H9 (cell line): ENCODE measurements around the gene EPHB6. TPM values are rescaled to one million over a fixed set of nuclear protein-coding genes. Genes with fewer than 3 reads are reported as not detected.

Source experiments
- DNase-seq: peaks from one replicate; pipeline ENCODE4 v3.0.0-alpha.2; 2017
- H2AFZ ChIP-seq: one replicate; pipeline ENCODE4 v1.6.1; 2013; ENCODE audit warnings: mild to moderate bottlenecking, low read length, control low read depth, moderate library complexity
- H2AK5ac ChIP-seq: 2 replicates; pipeline ENCODE4 v1.6.1; 2013; ENCODE audit warnings: low read length, control low read depth, mixed read lengths; ENCODE audit not compliant: insufficient read length
- H2BK120ac ChIP-seq: one replicate; pipeline ENCODE4 v1.6.1; 2013; ENCODE audit warnings: low read depth, mild to moderate bottlenecking, low read length, control low read depth, inconsistent platforms; ENCODE audit not compliant: poor library complexity, severe bottlenecking
- H2BK12ac ChIP-seq: 2 replicates; pipeline ENCODE4 v1.6.1; 2013; ENCODE audit warnings: low read length, control low read depth, mixed read lengths, low read depth; ENCODE audit not compliant: insufficient read length
- H2BK15ac ChIP-seq: 2 replicates; pipeline ENCODE4 v1.6.1; 2013; ENCODE audit warnings: low read depth, low read length, control low read depth
- H2BK20ac ChIP-seq: one replicate; pipeline ENCODE4 v1.6.1; 2013; ENCODE audit warnings: low read depth, mild to moderate bottlenecking, low read length, control low read depth, inconsistent platforms; ENCODE audit not compliant: poor library complexity, severe bottlenecking
- H2BK5ac ChIP-seq: 2 replicates; pipeline ENCODE4 v1.6.1; 2013; ENCODE audit warnings: low read length, control low read depth, mixed read lengths; ENCODE audit not compliant: insufficient read length
- H3K14ac ChIP-seq: 2 replicates; pipeline ENCODE4 v1.6.1; 2013; ENCODE audit warnings: low read length, control low read depth; ENCODE audit not compliant: insufficient read depth
- H3K18ac ChIP-seq: 2 replicates; pipeline ENCODE4 v1.6.1; 2013; ENCODE audit warnings: low read depth, mild to moderate bottlenecking, mixed read lengths, low read length, control low read depth; ENCODE audit not compliant: insufficient read length
- H3K23ac ChIP-seq: 2 replicates; pipeline ENCODE4 v1.6.1; 2013; ENCODE audit warnings: low read length, control low read depth, mixed read lengths, low read depth; ENCODE audit not compliant: insufficient read length
- H3K23me2 ChIP-seq: 2 replicates; pipeline ENCODE4 v1.6.1; 2013; ENCODE audit warnings: low read depth, mild to moderate bottlenecking, mixed read lengths, low read length, control low read depth; ENCODE audit not compliant: insufficient read length, poor library complexity, severe bottlenecking
- H3K27ac ChIP-seq: 2 replicates; pipeline ENCODE4 v1.5.1; 2013; ENCODE audit warnings: low read length, control low read depth, mixed read lengths, low read depth; ENCODE audit not compliant: insufficient read length
- H3K27me3 ChIP-seq: 2 replicates; pipeline ENCODE4 v1.6.1; 2013; ENCODE audit warnings: low read length, control low read depth, inconsistent platforms; ENCODE audit not compliant: insufficient read depth
- H3K4ac ChIP-seq: 2 replicates; pipeline ENCODE4 v1.6.1; 2013; ENCODE audit warnings: low read depth, mild to moderate bottlenecking, control low read depth, inconsistent platforms, low read length, moderate library complexity
- H3K4me1 ChIP-seq: 2 replicates; pipeline ENCODE4 v1.6.1; 2013; ENCODE audit warnings: low read length, control low read depth, inconsistent platforms; ENCODE audit not compliant: insufficient read depth
- H3K4me2 ChIP-seq: 2 replicates; pipeline ENCODE4 v1.6.1; 2013; ENCODE audit warnings: low read length, control low read depth, mixed read lengths; ENCODE audit not compliant: insufficient read length, insufficient read depth
- H3K56ac ChIP-seq: 2 replicates; pipeline ENCODE4 v1.6.1; 2013; ENCODE audit warnings: low read depth, mild to moderate bottlenecking, mixed read lengths, low read length, control low read depth; ENCODE audit not compliant: insufficient read length
- H3K79me1 ChIP-seq: 2 replicates; pipeline ENCODE4 v1.6.1; 2013; ENCODE audit warnings: low read depth, mild to moderate bottlenecking, moderate library complexity, low read length, control low read depth, inconsistent platforms; ENCODE audit not compliant: insufficient read depth, poor library complexity, severe bottlenecking
- H3K79me2 ChIP-seq: 2 replicates; pipeline ENCODE4 v1.6.1; 2013; ENCODE audit warnings: low read length, control low read depth, inconsistent platforms; ENCODE audit not compliant: insufficient read depth
- H3K9ac ChIP-seq: 2 replicates; pipeline ENCODE4 v1.6.1; 2013; ENCODE audit warnings: low read length, control low read depth, mixed read lengths; ENCODE audit not compliant: insufficient read length; ENCODE audit errors: extremely low read depth
- H3K9me3 ChIP-seq: one replicate; pipeline ENCODE4 v1.6.1; 2013; ENCODE audit warnings: low read depth, low read length, inconsistent platforms; ENCODE audit not compliant: control insufficient read depth
- H3T11ph ChIP-seq: one replicate; pipeline ENCODE4 v1.6.1; 2013; ENCODE audit warnings: mild to moderate bottlenecking, low read length, control low read depth, inconsistent platforms
- H4K20me1 ChIP-seq: one replicate; pipeline ENCODE4 v1.6.1; 2013; ENCODE audit not compliant: control insufficient read depth, insufficient read length, insufficient read depth
- H4K5ac ChIP-seq: 2 replicates; pipeline ENCODE4 v1.6.1; 2013; ENCODE audit warnings: low read depth, mild to moderate bottlenecking, mixed read lengths, low read length, control low read depth; ENCODE audit not compliant: insufficient read length
- H4K8ac ChIP-seq: replicated peaks from 2 replicates; pipeline ENCODE4 v1.6.1; 2013; ENCODE audit warnings: low read length, control low read depth, mixed read lengths, low read depth; ENCODE audit not compliant: insufficient read length
- H4K91ac ChIP-seq: 2 replicates; pipeline ENCODE4 v1.6.1; 2013; ENCODE audit warnings: low read depth, mild to moderate bottlenecking, moderate library complexity, mixed read lengths, low read length, control low read depth; ENCODE audit not compliant: insufficient read length
- H3K27ac Mint-ChIP-seq, 3 experiments: 2 replicates in 2 of 3; 3 replicates in 1 of 3; pipeline ENCODE4 v1.8.0; 2020 to 2021; ENCODE audit warnings: mixed read lengths in 3 of 3, mild to moderate bottlenecking in 1 of 3, moderate library complexity in 1 of 3
- H3K27me3 Mint-ChIP-seq: 2 replicates; pipeline ENCODE4 v1.8.0; 2021; ENCODE audit warnings: low read depth, mild to moderate bottlenecking, moderate library complexity, mixed read lengths
- H3K36me3 Mint-ChIP-seq, 3 experiments: 2 replicates in 2 of 3; 3 replicates in 1 of 3; pipeline ENCODE4 v1.8.0; 2020 to 2021; ENCODE audit warnings: low read depth in 3 of 3, mixed read lengths in 3 of 3; ENCODE audit not compliant: insufficient read depth in 1 of 3
- H3K4me1 Mint-ChIP-seq, 2 experiments: 2 replicates each; pipeline ENCODE4 v1.8.0; 2020; ENCODE audit warnings: mixed read lengths in 2 of 2
- H3K4me3 Mint-ChIP-seq, 2 experiments: 2 replicates in 1 of 2; 3 replicates in 1 of 2; pipeline ENCODE4 v1.8.0; 2020 to 2021; ENCODE audit warnings: mild to moderate bottlenecking in 2 of 2, mixed read lengths in 2 of 2, moderate library complexity in 1 of 2
- H3K9me3 Mint-ChIP-seq, 2 experiments: 2 replicates in 1 of 2; 3 replicates in 1 of 2; pipeline ENCODE4 v1.8.0; 2020; ENCODE audit warnings: mild to moderate bottlenecking in 2 of 2, mixed read lengths in 2 of 2, moderate library complexity in 1 of 2
- CTCF ChIP-seq: fragments of 200-600 bp; sonication (generic); conservative IDR thresholded peaks from 3 replicates; pipeline ENCODE4 v1.8.0; 2021; ENCODE audit warnings: antibody characterized with exemption, mild to moderate bottlenecking
- WGBS: extraction: QIAGEN DNeasy Blood & Tissue Kit; methylation state at CpG from one replicate; pipeline ENCODE4 v1.1.7; 2013; ENCODE audit warnings: missing lambda C conversion rate, low lambda C conversion rate, mixed read lengths; ENCODE audit not compliant: insufficient read length; ENCODE audit errors: extremely low coverage; 5-methylcytosine and 5-hydroxymethylcytosine counted together
- total RNA-seq: library from RNA; stranded (reverse); gene quantifications from 2 replicates; pipeline ENCODE4 v1.2.1, GENCODE V29; 2021

The EPHB6 gene
- total RNA-seq, 1 experiment from 2014 or later: 9.7 TPM

GRCh38 chr7:142913051-142913450, 58.2 kb downstream of the EPHB6 start:
- Histone ChIP-seq H2AK5ac (no peak overlapping the region), H3K56ac (no peak overlapping the region), H3K27ac (no peak overlapping the region), H3K18ac (no peak overlapping the region), H3K79me1 (no peaks in the 10 kb centered on the region), H3K4ac (no peak overlapping the region), H3K27me3 (no peaks in the 10 kb centered on the region), H2AFZ (no peak overlapping the region), H3K23ac (no peak overlapping the region), H3K14ac (no peak overlapping the region), H3K4me1 (no peaks in the 10 kb centered on the region), H3K9ac (no peak overlapping the region), H3T11ph (no peak overlapping the region), H4K91ac (no peak overlapping the region), H4K20me1 (no peaks in the 10 kb centered on the region), H2BK120ac (no peak overlapping the region), H3K79me2 (no peaks in the 10 kb centered on the region), H2BK5ac (no peak overlapping the region), H2BK12ac (no peak overlapping the region), H2BK20ac (no peak overlapping the region), H4K5ac (no peak overlapping the region), H3K9me3 (no peaks in the 10 kb centered on the region), H3K23me2 (no peaks in the 10 kb centered on the region), H4K8ac (no peak overlapping the region), H2BK15ac (no peak overlapping the region), H3K4me2 (no peak overlapping the region)
- DNase-seq: no peak
- Mint-ChIP-seq H3K27ac (no peak overlapping the region), H3K4me3 (no peak overlapping the region), H3K36me3 (no peaks in the 10 kb centered on the region), H3K27me3 (peaks cover 14% of the 10 kb centered on the region), H3K9me3 (peaks cover 0 to 3% of the 10 kb centered on the region in 2 experiments; a peak in 1 of 5 replicates), H3K4me1 (peaks cover 4 to 7% of the 10 kb centered on the region in 2 experiments)
- WGBS: no CpG with 5 or more reads among the region's 3 CpGs
- no peak for TF ChIP-seq CTCF
